PC-9 (cell line): ENCODE measurements around the gene MAEA. TPM values are rescaled to one million over a fixed set of nuclear protein-coding genes. Genes with fewer than 3 reads are reported as not detected.

Source experiments
- BruUV-seq: library from RNA; stranded (reverse); fragments of 400-500 nt; replicated peaks from 2 replicates; lab custom pipeline; 2021; lab: Mats Ljungman, UMichigan
- CTCF ChIA-PET: fragments of 300-600 bp; sonication (Branson Sonifier 250); formaldehyde crosslinking; loops from one replicate; lab custom pipeline; 2022; ENCODE audit warnings: antibody characterized with exemption; lab: Charles Lee
- POLR2A ChIA-PET: fragments of 300-600 bp; sonication (Branson Sonifier 250); formaldehyde crosslinking; loops from one replicate; lab custom pipeline; 2022; ENCODE audit warnings: antibody characterized with exemption; ENCODE audit not compliant: unreplicated experiment; lab: Charles Lee
- DNase-seq, 2 experiments: peaks; one replicate each; pipeline versions ENCODE4 v3.0.0 to v3.0.0-alpha.2; 2015 to 2022; ENCODE audit warnings: mixed read lengths in 1 of 2
- H2AFZ ChIP-seq: fragments of 200-600 bp; sonication (generic); 2 replicates; pipeline ENCODE4 v1.8.1; 2017; ENCODE audit warnings: antibody characterized with exemption
- H3F3A ChIP-seq: fragments of 200-600 bp; sonication (generic); 2 replicates; pipeline ENCODE4 v1.8.1; 2017; ENCODE audit warnings: antibody characterized with exemption, mild to moderate bottlenecking, low read depth; ENCODE audit not compliant: insufficient read depth
- H3K27ac ChIP-seq: fragments of 200-600 bp; sonication (generic); 2 replicates; pipeline ENCODE4 v1.6.1; 2016; ENCODE audit warnings: mixed run types
- H3K27me3 ChIP-seq: fragments of 200-600 bp; sonication (generic); 2 replicates; pipeline ENCODE4 v1.6.1; 2016; ENCODE audit warnings: low read depth, mixed run types; ENCODE audit not compliant: insufficient read depth
- H3K36me3 ChIP-seq: fragments of 200-600 bp; sonication (generic); 2 replicates; pipeline ENCODE4 v1.6.1; 2016; ENCODE audit warnings: low read depth, mixed run types
- H3K4me1 ChIP-seq: fragments of 200-600 bp; sonication (generic); replicated peaks from 2 replicates; pipeline ENCODE4 v1.6.1; 2016; ENCODE audit warnings: mixed run types; ENCODE audit not compliant: insufficient read depth
- H3K4me2 ChIP-seq: fragments of 200-600 bp; sonication (generic); 2 replicates; pipeline ENCODE4 v1.6.1; 2017; ENCODE audit warnings: mixed run types
- H3K4me3 ChIP-seq: fragments of 200-600 bp; sonication (generic); 2 replicates; pipeline ENCODE4 v1.6.1; 2016; ENCODE audit warnings: mixed run types
- H3K79me2 ChIP-seq: fragments of 200-600 bp; sonication (generic); 2 replicates; pipeline ENCODE4 v1.6.1; 2017; ENCODE audit warnings: low read depth, mixed run types
- H3K9me2 ChIP-seq: fragments of 200-600 bp; sonication (generic); 2 replicates; pipeline ENCODE4 v1.8.1; 2017; ENCODE audit warnings: mild to moderate bottlenecking; ENCODE audit not compliant: insufficient read depth
- H3K9me3 ChIP-seq: fragments of 200-600 bp; sonication (generic); 2 replicates; pipeline ENCODE4 v1.8.1; 2016; ENCODE audit warnings: low read depth; ENCODE audit not compliant: insufficient read depth
- H4K20me1 ChIP-seq: fragments of 200-600 bp; sonication (generic); 2 replicates; pipeline ENCODE4 v1.8.1; 2017; ENCODE audit not compliant: insufficient read depth
- CTCF ChIP-seq: fragments of 200-600 bp; sonication (generic); conservative IDR thresholded peaks from 2 replicates; pipeline ENCODE4 v1.6.1; 2017; ENCODE audit warnings: mixed run types, antibody characterized with exemption, mild to moderate bottlenecking, moderate library complexity
- EZH2 ChIP-seq: fragments of 200-600 bp; sonication (generic); IDR thresholded peaks from 2 replicates; pipeline ENCODE4 v1.8.0; 2017; ENCODE audit warnings: antibody characterized with exemption, low read depth
- intact Hi-C: fragments of 100-400 bp; cut with micrococcal nuclease; formaldehyde crosslinking; loops from one replicate; pipeline ENCODE4 v1.10.0; 2022; ENCODE audit not compliant: unreplicated experiment
- total RNA-seq: library from RNA; stranded (reverse); gene quantifications from 2 replicates; pipeline ENCODE4 v1.2.3, GENCODE V29; 2021

MAEA gene
- total RNA-seq, 1 experiment from 2014 or later = 79.4 TPM

- TF ChIP-seq CTCF (no peak), EZH2 (no peak)
- POLR2A ChIA-PET = no interaction called here
- peaks cover 41% of the 10 kb centered on the region for H3K4me1 ChIP-seq
- no peak overlapping the region for H3K27ac ChIP-seq
- H4K20me1 ChIP-seq = peaks cover 3% of the 10 kb centered on the region; the same call in 1 of the 2 replicates
- H3K4me3 ChIP-seq = no peak overlapping the region
- peaks cover 7% of the 10 kb centered on the region for H3K79me2 ChIP-seq
- H3K9me3 ChIP-seq = no peaks in the 10 kb centered on the region
- H3K4me2 ChIP-seq = no peak overlapping the region
- DNase-seq = no peak
- H3K36me3 ChIP-seq = peaks cover 6% of the 10 kb centered on the region; the same call in 1 of the 2 replicates
- H3K9me2 ChIP-seq = no peaks in the 10 kb centered on the region
- BruUV-seq = no TSS peak
- no peak overlapping the region for H2AFZ ChIP-seq
- peaks cover 62% of the 10 kb centered on the region for H3F3A ChIP-seq
- intact Hi-C loops = loop anchor here (5.0 kb wide), 1 partner anchor 39 kb away; the partner anchor contains the start of gene MAEA
- CTCF ChIA-PET = no interaction called here
- H3K27me3 ChIP-seq = no peaks in the 10 kb centered on the region
Measured at GRCh38 chr4:1325681-1326635, 36.3 kb downstream of the MAEA start.

GRCh38 chr4:1326751-1327525, 37.2 kb downstream of the MAEA start:
- Histone ChIP-seq H3K4me1 (peaks cover 42% of the 10 kb centered on the region), H3K79me2 (peaks cover 17% of the 10 kb centered on the region), H3F3A (peaks cover 58% of the 10 kb centered on the region), H3K9me2 (no peaks in the 10 kb centered on the region), H2AFZ (no peak overlapping the region), H3K4me3 (no peak overlapping the region), H3K27me3 (no peaks in the 10 kb centered on the region), H3K9me3 (no peaks in the 10 kb centered on the region), H4K20me1 (peaks cover 4% of the 10 kb centered on the region; the same call in 1 of the 2 replicates), H3K4me2 (no peak overlapping the region), H3K36me3 (peaks cover 6% of the 10 kb centered on the region; the same call in 1 of the 2 replicates), H3K27ac (no peak overlapping the region)
- no TSS peak for BruUV-seq
- ChIA-PET CTCF (no interaction called here), POLR2A (no interaction called here)
- intact Hi-C loops = loop anchor here (5.0 kb wide), 1 partner anchor 40 kb away; the partner anchor contains the start of gene MAEA
- no peak for TF ChIP-seq CTCF
- TF ChIP-seq EZH2 = no peak
- no peak for DNase-seq
